VCaP (cell line): ENCODE measurements around the gene ZNF620.

Experiments used
- H3K27ac ChIP-seq: fragments of 450-650 bp; 2 replicates; pipeline ENCODE4 v1.5.1; 2017
- CTCF ChIP-seq: fragments of 450-650 bp; conservative IDR thresholded peaks from 2 replicates; pipeline ENCODE4 v1.5.1; 2017; ENCODE audit warnings: mild to moderate bottlenecking, moderate library complexity

Gene ZNF620

GRCh38 chr3:40566694-40567093, 60.9 kb downstream of the ZNF620 start:
- TF ChIP-seq CTCF, result no peak
- no peak overlapping the region for H3K27ac ChIP-seq
